Mucosa of descending colon (tissue), 3 donors: ENCODE results near the gene IFNA10. TPM values are rescaled to one million over a fixed set of nuclear protein-coding genes. Genes with fewer than 3 reads are reported as not detected.
"Not testable (repeated sequence)": the region's sequence is repeated elsewhere in the genome, so short reads cannot be mapped to it uniquely, and the experiment has no call there.

ENCODE experiments used
- ATAC-seq: fragments of 200-7000 bp; cut with Tn5 transposase; one replicate; pipeline ENCODE4 v1.9.1; 2020; ENCODE audit warnings: mild to moderate bottlenecking, moderate library complexity
- DNase-seq, 3 donors: peaks; one replicate each; pipeline ENCODE4 v3.0.0-alpha.2; 2020
- H3K36me3 ChIP-seq: fragments of 200-600 bp; one replicate; pipeline ENCODE4 v1.8.0; 2021; ENCODE audit warnings: low read depth, mild to moderate bottlenecking
- H3K4me1 ChIP-seq: fragments of 200-600 bp; one replicate; pipeline ENCODE4 v1.8.0; 2021; ENCODE audit warnings: low read depth, mild to moderate bottlenecking
- H3K4me3 ChIP-seq: fragments of 200-600 bp; one replicate; pipeline ENCODE4 v1.8.0; 2021; ENCODE audit warnings: mild to moderate bottlenecking
- H3K9me3 ChIP-seq: fragments of 200-600 bp; one replicate; pipeline ENCODE4 v1.8.0; 2021; ENCODE audit warnings: mild to moderate bottlenecking
- CTCF ChIP-seq: fragments of 200-600 bp; IDR thresholded peaks from one replicate; pipeline ENCODE4 v1.8.0; 2022; ENCODE audit warnings: antibody characterized with exemption, mild to moderate bottlenecking
- intact Hi-C, 2 donors: fragments of 100-400 bp; cut with DNase I in 1 of 2; cut with micrococcal nuclease in 1 of 2; formaldehyde crosslinking; loops; one replicate each; pipeline versions ENCODE4 v1.11.0 to v1.11.1; 2022; cut with DNase I, micrococcal nuclease
- long read RNA-seq, 2 donors: library from polyadenylated mRNA; unstranded; transcript quantifications; one replicate each; pipeline ENCODE4 v2.0.0, GENCODE V29; 2019 to 2021
- total RNA-seq, 3 donors: library from RNA; stranded (reverse); fragmentation: NEBNext Ultra II Directional in 2 of 3; extraction: Animal tissue kit (Norgen Biotek cat#: 25700) in 2 of 3; gene quantifications; one replicate each; pipeline versions ENCODE4 v1.2.1 to v1.2.4, GENCODE V29; 2021 to 2023
- donor health status: DM: no; HTN: no; CAD: no; lungs with moderate emphysema.
- donor health status: DM: no; HTN: no; CAD: no.
- donor health status: DM: no; HTN: yes; CAD: no.

The IFNA10 gene
- total RNA-seq = not detected
- long read RNA-seq, donor 1 = 0 reads
- long read RNA-seq, donor 2 = 0 reads

DNA sequence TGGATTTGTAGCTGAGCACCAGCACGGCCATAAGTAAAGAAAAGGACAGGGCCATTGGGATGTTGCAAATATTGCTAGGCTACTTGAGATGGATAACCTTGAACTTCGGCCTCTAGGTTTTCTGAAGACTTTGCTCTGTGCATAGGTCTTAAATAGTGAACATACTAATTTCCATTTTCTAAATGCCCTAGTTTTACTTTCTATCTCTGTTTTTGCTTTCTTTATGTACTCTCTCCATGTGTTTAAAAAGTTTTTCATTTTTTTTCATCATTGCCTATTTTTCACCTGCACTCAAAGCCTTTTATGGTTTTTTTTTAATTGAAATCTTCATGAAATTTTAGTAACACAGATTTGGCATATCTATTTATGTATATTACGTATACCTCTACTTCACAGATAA is at the start of gene IFNA10:
IFNA10 (minus strand) TSS at position 101 of the 400 bp plus-strand sequence; CDS start at position 55, 46 bp downstream.
- DNase-seq, intact Hi-C loops, H3K9me3 ChIP-seq, H3K4me3 ChIP-seq, H3K4me1 ChIP-seq, H3K36me3 ChIP-seq, ATAC-seq: not testable (repeated sequence)

DNA sequence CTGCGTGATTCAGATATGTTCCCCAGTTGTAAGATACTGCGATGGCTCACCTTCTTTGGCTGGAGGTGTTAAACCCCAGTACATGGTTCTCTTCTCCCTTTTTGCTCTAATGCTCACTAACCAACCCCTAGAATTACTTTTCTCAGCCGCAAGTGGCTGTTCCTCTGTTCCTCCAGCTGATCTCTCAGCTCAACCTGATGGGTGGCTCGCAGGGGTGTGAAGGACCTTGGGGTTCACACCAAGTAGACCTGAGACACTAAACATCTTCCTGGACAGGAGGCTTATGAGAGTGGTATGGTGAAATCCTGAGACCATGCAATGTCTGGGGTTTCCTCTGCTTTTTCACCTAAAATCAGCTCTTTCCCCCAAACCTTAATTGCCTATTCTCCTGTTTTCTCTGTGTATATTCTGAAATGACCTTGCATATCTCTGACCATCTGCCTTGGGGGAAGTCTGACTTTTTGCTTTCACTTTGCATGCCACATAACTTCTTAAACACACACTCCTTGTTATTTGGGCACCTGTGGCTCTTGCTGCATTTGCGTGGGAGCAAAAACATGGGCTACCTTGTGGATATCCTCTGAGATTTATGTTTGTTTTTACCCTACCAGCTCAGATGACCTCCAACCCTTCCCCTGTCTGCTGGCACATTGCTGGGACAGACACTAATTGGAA is 48.7 kb upstream of the IFNA10 start:
- Histone ChIP-seq H3K4me3 (no peak overlapping the region), H3K36me3 (no peaks in the 10 kb centered on the region), H3K9me3 (no peaks in the 10 kb centered on the region), H3K4me1 (no peaks in the 10 kb centered on the region)
- intact Hi-C loops = no loop called here
- DNase-seq = no peak
- no peak for ATAC-seq
- TF ChIP-seq CTCF = no peak

DNA sequence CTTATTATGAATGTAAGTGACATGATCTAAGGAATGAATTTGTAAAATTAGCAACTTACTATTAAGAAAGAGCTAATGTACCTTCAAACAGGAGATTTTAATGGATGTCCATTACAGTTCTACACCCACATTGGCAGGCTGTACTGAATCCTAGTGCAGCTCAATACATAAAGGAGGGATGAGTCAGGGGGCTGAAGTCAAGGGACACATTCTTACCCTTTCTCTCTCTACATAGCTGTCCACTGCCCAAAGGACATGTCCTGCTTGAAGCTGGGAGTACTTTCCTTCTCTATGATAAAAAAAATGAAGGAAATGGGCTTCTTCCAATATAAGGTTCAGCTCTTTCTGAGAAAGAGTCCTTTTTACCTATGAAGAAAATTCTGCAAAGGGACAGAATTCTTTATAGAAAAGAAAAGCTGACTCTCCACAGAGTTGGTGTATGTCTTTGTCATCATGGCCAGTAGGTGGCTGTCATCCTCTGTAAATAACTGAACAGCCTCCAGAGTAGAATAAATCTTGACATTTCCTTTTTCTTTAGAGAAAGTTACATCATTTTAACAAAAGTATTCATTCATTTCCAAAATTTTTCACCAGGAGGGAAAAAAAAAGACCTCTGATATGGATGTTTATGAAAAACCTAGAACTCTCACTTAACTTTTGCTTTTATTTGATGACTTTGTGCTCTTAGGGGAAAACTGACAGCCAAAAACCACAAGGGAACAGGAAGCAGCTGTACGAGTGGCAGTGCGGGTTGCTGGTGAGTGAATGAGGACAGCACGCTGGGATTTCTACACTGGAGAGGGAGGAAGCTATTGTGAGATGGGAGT is 46.0 kb upstream of the IFNA10 start:
- peak in 1 of 3 donors; percentile 24 for DNase-seq
- Histone ChIP-seq H3K4me1 (no peaks in the 10 kb centered on the region), H3K4me3 (no peak overlapping the region), H3K36me3 (no peaks in the 10 kb centered on the region), H3K9me3 (no peaks in the 10 kb centered on the region)
- ATAC-seq = peak; percentile 40
- TF ChIP-seq CTCF = no peak
- intact Hi-C loops = no loop called here

GRCh38 chr9:21251638-21252037 is 44.7 kb upstream of the IFNA10 start:
- Histone ChIP-seq H3K4me1 (no peaks in the 10 kb centered on the region), H3K9me3 (no peaks in the 10 kb centered on the region), H3K4me3 (no peak overlapping the region), H3K36me3 (no peaks in the 10 kb centered on the region)
- DNase-seq (no peak), ATAC-seq (no peak)
- TF ChIP-seq CTCF = no peak
- intact Hi-C loops = no loop called here

GRCh38 chr9:21251190-21251589 is 44.2 kb upstream of the IFNA10 start:
- no peak for TF ChIP-seq CTCF
- Histone ChIP-seq H3K4me1 (no peaks in the 10 kb centered on the region), H3K9me3 (no peaks in the 10 kb centered on the region), H3K36me3 (no peaks in the 10 kb centered on the region), H3K4me3 (no peak overlapping the region)
- ATAC-seq (no peak), DNase-seq (no peak)
- intact Hi-C loops = no loop called here

DNA sequence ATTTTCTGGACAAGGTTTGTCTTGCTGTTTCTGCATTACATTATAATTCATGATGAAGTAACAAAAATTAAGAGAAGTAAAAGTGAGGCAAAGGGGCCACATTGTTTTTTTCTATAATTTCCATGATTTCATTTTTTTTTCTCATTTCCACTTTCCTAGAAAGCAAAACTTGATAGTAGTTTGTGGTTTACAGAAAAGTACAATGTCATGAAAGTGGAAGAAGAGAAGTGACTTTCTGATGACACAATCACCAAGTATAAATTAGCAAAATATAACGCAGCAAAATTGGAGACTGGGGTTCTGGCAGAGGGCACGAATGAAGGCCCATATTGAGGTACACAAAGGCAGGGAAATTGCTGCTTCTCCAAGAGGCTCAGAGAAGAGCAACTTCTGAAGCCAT is 37.9 kb upstream of the IFNA10 start:
- Histone ChIP-seq H3K9me3 (no peaks in the 10 kb centered on the region), H3K4me1 (no peaks in the 10 kb centered on the region), H3K4me3 (no peak overlapping the region), H3K36me3 (no peaks in the 10 kb centered on the region)
- no peak for TF ChIP-seq CTCF
- ATAC-seq (no peak), DNase-seq (no peak)
- intact Hi-C loops = no loop called here
